OCI-M2 (cell line): ENCODE results near the gene THRAP3.

Source experiments
- DNase-seq: peaks from one replicate; lab custom pipeline; 2025; ENCODE audit not compliant: unreplicated experiment; lab: John Stamatoyannopoulos, UW

THRAP3 gene

DNA sequence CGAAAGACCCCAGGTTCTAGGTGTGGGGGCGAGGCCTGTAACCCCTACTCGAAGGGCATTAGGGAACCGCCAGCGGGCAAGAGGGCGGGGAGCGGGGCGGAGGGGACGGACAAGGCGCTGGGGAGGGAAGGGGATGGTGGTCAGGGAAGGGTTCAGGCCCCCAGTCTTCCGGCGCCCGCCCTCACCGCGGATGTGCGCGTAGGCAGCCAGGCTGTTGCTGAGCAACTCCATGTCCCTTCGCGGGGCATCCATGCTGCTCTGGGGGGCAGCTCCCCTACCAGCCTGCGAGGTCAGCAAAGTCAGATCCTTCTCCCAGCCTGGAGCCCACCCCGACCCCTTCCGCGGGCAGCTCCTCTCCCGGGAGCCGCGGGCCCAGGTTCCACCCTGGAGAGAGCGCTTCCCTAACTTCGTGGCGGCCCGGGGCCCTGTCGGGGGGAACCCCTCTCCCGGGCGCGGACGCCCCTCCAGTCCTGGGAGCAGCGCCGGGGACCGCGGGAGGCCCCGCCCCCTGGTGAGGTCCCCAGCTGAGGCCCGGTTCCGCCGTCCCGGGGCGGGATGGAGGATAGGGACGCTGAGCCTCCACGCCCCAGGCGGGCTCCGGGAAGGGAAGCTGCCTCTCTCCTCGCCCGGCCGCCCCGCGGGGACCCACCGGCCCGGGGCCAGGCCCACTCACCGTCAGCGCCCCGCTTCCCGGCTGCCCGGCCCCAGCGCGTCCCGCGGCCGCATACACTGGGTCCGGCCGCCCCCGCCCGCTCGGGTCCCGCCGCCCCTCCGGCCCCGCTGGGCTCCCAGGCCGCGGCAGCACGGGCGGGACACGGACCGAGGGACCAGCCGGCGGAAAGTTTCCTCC lies 98.8 kb downstream of the THRAP3 start:
- DNase-seq: no peak

DNA sequence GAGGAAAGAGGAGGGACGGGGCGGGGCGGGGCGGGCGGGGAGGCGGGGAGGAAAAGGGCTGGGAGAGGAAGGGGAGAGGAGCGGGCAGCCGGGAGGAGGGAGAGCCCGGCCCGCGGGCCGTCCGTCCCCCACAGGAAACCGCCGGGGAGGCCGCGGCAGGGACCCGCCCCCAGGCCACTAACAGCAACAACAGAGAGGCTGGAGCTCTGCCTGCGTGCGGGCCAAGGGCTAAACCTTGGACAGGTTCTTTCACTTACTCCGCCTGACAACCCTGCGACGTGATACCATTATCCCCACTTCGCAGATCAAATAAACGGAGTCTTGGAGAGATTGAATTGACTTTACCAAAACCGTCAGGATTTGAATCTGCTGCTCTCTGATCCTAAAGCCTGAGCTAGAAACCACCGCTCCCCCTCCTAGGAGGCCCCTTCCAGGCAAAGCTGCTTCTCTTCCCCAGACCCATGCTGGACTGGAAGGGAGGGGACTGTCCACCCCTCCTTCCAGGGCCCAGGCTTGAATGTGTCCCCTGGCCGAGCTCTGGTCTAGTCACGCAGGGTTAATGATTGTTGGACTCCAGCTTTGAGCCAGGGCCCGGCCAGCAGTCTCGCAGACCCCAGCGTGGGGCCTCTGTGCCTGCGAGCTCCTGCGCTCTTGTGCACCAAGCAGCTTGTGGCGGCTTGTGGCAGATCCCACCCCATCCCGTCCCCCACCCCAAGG lies 99.6 kb downstream of the THRAP3 start, which contains the start of gene EVA1B:
EVA1B (minus strand) TSS at position 10 of the 717 bp plus-strand sequence. CDS start 608 bp downstream, outside the sequence.
- no peak for DNase-seq

DNA sequence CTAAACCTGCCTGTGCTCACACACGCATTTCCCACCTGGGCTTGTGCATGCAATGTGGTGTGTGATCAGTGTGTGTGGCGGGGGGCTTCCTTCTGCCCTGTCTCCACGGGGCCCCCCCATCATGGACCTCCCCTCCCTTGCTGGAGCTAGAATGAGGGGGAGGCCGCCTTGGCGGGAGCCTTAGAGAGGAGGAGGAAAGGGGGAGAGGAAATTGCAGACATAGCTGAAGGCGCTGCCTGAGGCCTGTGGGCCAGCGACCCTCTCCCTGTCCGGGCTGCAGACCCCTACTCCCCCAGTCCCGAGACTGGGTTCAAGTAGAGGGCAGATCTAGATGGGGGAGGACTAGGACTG lies 100.1 kb downstream of the THRAP3 start:
- DNase-seq: no peak

DNA sequence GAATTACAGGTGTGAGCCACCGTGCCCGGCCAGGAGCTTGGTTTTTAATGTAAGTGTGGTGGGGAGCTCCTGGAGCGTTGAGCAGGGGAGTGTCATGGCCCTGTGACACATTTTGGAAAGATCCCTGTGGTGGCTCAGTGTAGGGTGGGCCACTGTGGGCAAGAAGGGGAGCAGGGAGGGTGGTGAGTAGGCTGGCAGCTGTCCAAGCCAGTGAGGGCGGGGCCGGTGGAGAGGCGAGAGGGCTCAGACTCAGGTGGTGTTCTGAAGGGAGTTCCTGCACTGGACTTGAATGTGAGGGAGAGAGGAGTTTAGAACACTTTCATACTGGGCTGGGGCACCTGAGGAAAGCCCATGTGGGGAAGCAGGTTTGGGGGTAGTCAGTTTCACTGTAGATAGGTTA lies 102.3 kb downstream of the THRAP3 start:
- DNase-seq: no peak

DNA sequence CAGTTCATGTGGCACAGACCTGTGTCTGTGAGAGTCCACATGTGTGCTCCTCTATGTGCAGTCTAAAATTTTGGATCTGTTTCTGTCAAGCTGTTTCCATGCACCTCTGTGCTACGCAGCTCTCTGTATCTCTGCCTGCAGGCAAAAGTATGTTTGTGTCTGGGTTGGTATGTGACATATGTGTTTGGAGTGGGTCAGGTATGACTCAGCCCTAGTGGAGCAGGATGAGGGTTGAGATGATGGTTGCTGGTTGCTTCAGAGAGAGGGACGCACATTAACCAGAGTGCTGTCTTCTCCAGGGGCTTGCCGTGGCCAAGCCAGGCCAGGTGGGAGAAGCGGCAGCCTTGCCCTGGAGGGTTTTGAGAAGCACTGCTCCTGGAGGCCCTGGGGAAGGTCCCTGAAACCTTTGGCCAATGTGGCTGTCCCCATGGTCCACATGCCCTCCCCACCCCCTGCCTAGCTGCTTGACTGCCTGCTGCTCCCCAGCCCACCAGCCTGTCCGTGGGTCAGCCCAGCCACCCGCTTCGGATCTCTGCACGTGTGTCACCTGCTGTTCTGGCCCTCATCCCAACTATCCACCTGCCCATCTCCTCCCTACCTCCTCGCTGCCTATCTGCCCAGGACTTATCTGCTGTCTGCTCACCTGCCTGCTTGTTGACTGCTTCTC lies 103.3 kb downstream of the THRAP3 start:
- DNase-seq: no peak

DNA sequence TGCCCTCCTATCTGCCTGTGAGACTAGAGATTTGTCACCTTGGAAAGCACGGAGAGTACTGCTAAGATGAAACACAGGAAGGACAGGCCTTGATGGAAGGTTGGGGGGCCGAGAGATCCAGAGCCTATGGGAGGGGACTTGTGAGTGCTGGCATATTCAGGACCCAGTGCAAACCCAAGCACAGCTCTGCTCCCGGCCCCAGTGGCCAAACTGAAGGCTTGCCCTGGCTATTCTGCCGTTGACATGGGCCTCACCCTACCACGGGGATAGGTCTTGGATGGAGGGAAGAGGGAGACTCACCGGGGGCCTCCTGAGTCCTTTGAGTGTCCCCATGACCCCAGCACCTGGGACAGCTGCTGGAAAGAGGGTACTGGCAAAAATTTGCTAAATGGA lies 103.8 kb downstream of the THRAP3 start:
- DNase-seq: no peak

DNA sequence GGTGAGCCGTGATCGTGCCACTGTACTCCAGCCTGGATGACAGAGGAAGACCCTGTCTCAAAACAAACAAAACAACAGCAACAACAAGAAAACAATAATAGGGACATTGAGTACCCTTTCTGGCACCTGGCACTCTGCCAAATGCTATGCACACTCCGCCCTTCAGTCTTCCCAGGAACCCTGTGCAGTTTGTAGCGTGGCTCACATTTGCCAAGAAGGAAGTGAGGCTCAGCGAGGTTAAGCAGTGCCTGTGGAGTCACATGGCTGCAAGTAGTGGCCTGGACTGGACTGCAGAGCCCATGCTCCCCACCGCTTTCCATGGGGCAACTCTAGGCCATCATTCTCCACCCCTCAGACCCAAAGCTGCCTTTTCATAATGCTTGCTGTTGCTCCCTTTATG lies 104.5 kb downstream of the THRAP3 start:
- no peak for DNase-seq

DNA sequence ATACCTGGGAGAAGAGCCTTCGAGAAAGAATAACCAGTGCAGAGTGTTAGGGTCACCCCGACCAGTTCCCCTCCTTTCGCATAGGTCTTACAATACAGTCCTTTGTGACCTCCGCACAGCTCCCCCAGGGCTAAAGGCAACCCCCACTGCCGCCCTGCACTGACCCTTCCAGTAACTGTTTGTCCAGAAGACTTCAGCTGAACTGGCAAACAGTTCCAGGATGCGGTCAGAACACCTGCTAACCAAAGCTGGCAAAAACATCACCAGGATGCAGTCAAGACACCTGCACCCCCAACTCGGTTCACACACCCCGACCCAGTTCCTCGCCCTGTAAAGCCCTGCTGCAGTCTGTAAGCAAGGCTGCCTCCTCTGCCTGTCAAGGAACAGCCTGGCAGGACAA lies 105.6 kb downstream of the THRAP3 start:
- no peak for DNase-seq

DNA sequence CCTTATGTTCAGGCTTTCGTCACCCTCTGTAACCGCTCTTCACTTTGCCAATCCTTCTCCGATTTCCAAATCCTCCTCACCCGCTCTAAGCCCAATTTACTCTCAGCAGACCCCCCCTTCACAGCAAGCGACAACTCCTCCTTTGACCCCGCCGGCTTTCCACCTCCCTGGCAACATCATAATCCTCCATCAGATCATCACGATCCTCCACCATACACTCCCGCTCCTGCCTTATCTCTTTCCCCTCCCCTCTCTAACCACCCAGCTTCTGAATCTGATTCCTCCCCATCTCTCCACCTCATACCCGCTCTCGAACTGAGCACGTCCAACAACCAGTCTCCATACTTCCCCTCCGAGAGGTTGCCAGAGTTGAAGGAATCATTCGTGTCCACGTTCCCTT lies 106.7 kb downstream of the THRAP3 start:
- no peak for DNase-seq

DNA sequence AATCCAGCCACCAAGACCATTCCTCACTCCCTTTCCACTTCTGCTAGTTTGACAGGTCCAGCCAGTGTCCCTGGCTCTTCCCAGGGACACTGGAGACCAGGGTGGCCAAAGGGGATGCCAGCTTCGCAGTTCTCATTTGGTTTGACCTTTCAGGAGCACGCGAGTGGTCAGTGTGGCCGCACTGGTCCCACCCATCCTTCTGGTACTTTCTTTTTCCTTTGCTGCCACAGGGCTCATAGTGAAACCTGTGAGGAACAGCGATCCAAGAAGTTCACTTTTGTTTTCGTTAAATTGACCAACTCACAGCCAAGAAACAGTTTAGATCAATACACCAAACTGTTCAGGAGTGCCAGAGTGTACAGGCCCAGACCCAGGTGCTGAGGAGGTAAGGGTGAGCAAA lies 113.6 kb downstream of the THRAP3 start:
- no peak for DNase-seq

DNA sequence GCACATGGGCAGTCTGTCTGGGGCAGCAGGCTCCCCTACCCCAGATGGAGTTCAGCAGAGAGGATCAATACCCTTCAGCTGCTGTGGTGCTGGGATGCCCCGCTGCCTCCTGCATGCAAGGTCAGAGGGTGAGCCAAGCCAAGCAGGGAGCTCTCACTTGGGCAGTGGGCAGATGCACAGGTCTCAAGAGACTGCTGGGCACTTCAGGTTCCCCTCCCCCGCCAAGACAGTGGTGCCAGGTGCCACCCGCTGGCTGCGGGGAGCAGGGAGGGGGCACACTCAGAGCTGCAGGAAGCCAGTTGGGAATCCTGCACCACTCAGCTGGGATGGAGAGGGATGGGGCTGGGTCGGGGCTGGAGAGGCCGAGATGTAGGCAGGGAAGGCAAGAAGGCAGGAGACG lies 115.0 kb downstream of the THRAP3 start:
- no peak for DNase-seq

DNA sequence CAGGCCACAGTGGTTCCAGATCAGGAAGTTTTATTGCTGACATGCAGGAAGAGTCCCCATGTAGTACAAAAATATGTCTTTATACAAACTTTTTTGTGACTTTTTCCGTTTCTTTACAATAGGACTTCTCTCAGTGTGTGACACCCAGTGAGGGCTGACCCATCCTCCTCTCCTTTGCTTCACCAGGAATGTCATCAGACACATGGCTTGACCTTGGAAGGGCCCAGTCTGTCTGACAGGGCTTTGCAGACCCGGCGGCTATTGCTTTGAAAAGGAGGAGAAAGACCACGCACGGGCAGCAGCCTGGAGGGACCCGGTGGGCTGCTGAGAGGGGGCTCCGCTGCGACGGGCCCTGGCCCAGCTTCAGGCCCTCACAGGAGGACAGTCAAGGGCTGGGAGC lies 115.4 kb downstream of the THRAP3 start:
- no peak for DNase-seq

DNA sequence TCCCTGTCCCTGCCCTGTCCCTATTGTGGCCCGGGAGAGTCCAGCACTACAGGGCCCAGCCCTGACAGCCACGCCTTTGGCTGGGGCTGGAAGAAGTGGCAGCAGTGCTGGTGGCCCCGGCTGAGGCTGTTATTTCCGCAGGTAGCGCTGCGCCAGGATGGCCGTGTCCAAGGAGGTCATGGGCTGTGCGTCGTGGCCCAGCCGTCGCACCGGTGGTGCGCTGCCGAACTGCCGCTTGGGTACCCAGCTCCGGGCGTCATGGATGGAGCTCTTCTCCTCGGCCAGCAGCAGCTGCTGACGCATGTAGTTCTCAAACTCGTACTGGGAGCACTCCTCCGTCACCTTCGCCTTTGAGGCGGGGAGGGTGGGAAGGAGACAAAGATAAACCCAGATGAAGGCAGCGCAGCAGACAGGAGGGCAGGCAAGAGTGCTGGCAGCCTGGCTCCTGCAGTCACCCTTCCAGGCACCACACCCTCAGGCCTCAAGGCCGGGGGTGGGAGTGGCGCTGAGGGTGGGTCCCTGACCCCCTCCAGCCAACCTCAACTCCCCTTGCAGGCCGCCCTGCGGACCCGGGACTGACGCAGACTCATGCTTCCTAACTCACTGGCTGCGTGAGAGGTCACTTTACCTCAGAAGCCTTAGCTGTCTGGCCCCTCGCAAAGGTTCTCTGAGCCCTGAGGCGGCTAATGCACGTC lies 117.5 kb downstream of the THRAP3 start:
- no peak for DNase-seq

DNA sequence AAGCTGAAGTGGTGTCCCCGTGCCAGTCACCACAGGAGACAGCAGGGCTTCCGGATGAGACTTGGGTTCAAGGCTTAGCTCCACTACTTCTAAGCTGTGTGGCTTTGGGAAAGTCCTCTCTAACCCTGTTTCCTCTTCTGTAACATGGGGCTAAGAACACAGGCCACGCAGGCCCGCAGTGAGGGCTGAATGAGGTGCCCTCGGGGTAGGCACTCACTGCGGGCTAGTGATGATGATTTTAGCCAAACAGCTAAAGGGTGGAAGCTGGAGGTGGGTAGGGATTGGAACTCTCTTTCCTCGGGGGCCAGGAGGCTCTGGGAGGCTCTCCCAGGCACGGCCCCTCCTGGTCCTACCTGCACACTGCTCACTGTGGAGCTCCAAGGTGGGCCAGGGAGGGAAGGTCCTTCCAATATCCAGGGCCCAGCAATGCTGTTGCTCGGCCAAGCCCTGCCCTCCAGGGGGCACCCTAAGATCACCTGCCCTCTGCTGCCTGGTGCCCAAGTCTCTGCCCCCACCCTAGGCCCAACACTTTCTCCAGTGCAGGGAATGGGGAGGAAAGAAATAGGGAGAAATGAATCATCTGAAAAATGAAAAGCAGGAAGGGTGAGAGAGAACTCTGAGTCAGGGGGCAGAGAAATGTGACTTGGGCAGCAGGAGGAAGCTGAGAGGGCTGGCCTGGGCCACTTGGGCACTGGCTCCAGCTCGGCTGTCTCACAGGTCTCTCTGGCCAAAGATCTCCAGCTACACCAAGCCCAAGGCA lies 118.4 kb downstream of the THRAP3 start:
- DNase-seq: no peak

DNA sequence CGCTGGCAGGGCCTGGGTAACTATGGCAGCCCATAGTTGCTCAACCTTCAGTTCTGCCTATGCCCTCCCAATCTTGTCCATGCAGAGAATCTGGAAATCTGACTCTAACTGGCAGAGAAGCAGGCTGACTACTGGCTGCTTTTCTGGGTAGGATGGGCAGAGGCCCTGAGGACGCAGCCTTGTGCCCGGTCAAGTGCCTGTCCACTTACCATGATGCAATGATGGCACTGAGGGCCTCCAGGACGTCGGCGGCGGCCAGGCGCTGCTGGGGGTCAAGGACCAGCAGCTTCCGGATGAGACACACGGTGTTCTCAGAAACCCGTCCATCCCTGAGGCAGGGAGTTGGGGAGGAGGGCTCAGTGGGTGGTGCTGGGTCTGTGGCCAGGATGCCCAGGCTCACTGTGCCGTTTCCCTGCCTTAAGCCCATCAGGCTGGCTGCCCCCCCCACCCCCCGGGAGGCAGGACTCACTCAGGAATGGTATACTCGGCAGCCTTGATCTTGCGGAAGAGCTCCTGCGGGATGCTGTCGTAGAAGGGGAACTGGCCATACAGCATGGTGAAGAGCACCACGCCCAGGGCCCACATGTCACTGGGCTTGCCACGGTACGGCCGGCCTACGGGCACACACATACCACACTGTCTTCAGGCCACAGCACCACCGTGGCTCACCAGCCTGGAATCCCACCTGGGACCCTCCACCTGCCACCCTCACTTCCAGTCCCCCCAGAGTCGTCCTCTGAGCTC lies 119.6 kb downstream of the THRAP3 start:
- no peak for DNase-seq

DNA sequence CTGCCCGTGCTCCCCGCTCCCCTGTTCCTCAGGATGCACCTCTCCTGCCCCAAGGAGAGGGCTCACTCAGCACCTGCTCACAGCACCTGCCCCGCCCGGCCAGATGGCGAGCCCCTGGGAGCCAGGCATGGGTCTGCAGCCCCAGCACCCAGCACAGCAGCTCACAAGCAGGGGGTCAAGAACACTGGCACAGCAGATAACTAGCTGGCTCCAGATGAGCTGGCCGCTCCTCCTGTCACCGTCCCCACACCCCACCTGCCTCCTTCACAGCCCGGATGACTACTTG lies 120.1 kb downstream of the THRAP3 start:
- no peak for DNase-seq

DNA sequence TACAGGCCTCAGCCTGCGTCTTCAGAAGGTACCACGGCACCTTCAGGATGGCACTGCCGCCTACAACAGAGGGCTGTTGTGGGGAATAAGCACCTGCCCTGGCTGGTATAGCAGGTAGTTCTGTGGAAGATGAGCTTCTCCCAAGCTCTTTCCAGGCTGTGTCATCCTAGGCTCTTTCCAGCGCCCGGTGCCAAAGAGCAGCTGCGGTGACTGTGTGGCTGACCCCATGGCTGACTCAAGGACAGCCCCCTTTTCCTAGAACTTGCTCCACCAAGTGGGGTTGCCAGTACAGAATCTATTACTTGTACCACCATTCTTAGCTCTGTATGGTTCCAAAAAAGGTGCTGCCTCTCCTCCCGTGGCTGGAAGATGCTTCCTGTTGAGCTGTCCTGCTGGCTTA lies 121.1 kb downstream of the THRAP3 start:
- no peak for DNase-seq

DNA sequence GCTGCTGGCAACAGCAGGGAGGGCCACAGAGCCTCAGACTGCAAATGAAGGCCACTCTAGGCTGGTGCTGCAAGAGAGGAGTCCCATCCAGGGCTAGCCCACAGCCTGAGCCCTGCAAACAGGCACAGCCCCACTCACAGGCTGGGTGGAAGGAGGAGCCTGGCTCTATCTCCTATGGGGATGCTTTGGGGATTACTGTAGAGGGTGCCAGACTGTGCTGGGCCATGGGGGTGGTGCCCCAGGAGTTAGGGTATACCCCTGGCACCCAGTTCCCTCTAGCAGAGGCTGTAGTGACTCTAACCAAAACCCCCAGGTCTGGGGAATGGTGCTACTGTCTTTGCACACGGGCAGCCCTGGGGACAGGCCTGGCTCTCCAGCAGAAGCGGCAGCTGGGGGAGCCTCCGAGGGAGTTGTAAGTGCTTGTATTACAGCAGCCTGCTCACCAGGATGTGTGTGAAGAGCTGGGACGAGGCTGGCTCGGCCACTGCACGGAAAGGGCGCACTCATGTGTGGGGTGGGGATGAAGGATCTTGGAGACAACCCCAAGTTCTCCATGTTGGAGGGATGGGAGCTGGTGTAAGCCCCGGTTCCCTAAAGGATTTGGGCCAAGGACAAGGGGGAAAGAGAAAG lies 122.6 kb downstream of the THRAP3 start:
- DNase-seq: no peak

DNA sequence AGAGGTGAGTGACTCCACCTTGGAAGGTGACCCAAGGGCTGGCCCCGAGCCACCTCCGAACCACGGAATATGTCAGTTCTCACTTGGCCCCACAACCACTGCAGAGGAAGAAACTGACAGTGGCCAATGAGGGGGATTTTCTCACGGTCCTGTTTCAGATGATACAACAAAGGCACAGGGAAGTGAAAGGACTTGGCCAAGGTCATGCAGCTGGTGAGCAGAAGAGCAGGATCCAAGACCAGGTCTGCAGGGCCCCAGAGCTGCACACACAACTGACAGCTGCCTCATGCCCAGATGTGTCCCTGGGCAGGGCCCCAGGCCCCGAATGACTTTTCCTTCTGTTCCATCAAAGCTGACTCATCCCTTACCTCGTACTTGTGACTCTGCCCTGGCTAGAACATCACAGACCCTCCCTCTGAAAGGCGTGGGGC lies 125.0 kb downstream of the THRAP3 start:
- DNase-seq: no peak

DNA sequence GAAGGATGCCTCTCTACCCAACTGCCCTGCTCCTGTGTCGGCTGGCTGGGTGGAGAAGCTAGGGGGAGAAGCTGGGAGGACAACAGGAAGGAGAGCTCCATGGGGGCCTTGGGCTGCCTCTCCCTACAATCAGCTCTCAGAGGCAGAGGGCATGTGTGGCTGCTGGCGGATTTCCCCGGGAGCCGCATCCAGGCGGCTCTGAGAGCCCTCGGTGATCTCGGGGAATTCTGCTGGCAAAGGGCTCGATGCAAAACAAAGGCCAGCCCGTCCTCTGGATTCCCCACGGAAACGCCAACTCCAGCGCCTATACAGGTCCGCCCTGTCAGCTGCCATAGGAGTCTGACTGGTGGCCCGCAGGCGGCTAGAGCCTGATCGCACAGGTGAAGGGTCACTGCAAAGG lies 125.6 kb downstream of the THRAP3 start:
- no peak for DNase-seq
